GM21526 (cell line): Measurements from ENCODE around the gene EEPD1.

Source experiments
- ATAC-seq: cut with Tn5 transposase; IDR thresholded peaks from one replicate; pipeline ENCODE4 v1.9.1; 2021; ENCODE audit warnings: moderate library complexity; ENCODE audit not compliant: unreplicated experiment, low FRiP score

Gene EEPD1

GRCh38 chr7:36278069-36278619 is 125.1 kb downstream of the EEPD1 start:
- ATAC-seq = no peak

DNA sequence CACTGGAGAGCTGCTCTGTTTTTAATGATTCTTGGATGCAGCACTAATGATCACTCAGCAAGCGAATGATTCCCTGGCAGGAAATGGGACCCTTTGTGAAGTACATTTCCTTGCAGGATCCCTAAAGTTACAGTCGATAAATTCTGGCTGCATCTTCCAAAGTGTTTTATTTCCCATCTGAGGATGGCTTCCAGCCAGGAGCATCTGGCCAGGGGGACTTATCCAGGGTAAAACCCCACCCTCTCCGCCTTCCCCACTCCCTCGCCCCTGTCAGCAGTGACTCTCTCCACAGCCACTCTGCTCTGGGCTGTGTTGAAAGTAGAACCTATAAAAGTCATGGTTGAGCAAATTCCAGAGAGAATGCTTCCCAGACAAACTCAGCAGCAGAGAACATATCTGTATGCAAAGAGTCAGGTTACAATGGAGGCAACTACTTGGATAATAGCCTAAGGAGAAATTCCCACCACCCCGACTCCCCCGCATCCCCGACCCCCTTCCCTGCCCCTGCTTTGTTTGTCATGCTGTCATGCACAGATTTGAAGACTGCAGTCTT is 125.6 kb downstream of the EEPD1 start:
- no peak for ATAC-seq

DNA sequence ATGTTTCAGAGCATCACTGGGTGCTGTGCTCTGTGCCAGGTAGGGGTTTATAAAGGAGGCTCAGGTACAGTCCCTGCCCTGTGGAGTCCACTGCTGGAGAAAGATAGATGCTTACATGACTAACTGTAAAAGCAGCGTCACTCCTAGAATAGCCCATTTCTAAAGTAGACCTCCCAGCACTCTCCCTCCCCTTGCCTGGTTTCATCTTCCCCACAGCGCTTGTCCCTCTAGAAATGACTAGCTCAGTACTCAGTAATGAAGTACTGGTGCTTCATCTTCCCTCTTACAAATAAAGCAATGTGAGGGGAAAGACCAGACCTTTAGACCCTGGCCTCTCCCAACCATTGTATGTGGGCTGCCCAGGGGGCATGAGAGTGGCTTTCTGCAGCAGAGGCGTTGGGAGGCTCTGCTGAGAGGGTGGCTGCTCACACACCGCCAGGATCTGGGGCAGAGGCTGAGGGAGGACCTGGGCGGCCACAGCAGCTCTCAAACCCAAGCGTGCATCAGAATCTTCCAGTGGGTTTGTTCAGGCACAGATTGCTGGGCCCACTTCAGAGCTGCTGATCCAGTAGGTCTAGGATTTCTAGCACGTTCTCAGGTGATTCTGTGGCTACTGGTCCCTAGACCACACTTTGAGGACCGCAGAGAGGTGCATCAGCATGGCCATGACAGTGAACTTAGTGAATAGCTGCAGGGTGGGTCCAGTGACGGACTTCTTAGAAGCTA is 126.3 kb downstream of the EEPD1 start:
- ATAC-seq = peak; percentile 82

- no peak for ATAC-seq
Measured at GRCh38 chr7:36279926-36280315, 126.9 kb downstream of the EEPD1 start.

- ATAC-seq = no peak
Measured at GRCh38 chr7:36280840-36281812, 128.1 kb downstream of the EEPD1 start.

DNA sequence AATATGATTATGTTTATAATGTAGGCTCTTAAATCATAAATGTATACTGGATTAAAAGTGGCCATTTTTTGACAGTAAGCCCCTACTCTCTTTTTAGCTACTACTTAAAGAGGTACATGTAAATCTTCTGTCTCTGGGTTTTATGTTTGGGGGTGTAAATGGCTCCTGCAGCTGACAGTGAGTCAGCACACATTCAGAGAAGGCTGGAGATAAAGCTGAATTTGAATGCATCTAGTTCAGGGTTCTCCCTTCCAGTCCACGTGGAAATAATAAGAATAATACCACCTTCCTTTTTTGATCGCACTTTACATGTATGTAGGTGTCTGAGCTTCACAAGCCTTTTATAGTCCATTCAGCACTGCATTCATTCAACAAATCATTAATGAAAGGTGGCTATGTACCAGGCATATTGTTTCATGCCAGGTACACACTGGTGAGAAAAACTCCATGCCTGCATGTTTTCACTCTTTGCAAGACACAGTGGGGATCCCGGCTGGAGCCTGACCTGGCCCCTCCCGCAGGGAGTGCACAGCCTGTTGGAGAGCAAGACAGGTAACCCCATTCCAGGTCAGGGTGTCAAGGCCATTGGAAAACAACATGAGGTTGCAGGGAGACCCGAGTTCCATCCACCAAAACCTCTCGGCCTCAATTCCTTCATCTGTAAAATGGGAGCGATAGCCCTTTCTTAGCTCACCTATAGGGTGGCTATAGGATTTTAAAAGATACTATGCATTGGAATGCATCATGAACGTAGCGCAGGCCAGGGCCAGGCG is 129.1 kb downstream of the EEPD1 start:
- ATAC-seq = no peak

GRCh38 chr7:36283181-36283580 is 130.1 kb downstream of the EEPD1 start:
- no peak for ATAC-seq

- no peak for ATAC-seq
Measured at GRCh38 chr7:36283711-36284130, 130.7 kb downstream of the EEPD1 start.

GRCh38 chr7:36284456-36285090 is 131.5 kb downstream of the EEPD1 start:
- ATAC-seq = no peak

DNA sequence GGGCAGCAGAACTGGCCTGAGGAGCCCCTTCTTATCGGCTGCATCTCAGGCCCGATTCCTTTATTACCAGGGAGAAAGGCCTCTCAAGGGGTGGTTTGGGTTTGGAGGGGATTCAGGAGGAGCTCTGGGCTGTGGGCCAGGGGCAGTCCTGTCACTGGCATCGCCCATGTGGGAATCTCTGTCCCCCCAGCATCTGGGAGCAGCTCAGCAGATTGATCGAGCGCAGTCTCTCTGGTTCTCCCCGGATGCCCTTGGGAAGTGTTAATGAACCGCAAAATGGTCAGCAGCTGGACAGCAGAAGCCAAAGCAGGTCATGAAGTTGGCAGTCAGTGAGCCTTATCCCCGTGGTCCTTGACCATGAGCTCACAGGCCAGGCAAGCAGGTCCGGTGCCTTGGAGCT is 132.2 kb downstream of the EEPD1 start:
- no peak for ATAC-seq

DNA sequence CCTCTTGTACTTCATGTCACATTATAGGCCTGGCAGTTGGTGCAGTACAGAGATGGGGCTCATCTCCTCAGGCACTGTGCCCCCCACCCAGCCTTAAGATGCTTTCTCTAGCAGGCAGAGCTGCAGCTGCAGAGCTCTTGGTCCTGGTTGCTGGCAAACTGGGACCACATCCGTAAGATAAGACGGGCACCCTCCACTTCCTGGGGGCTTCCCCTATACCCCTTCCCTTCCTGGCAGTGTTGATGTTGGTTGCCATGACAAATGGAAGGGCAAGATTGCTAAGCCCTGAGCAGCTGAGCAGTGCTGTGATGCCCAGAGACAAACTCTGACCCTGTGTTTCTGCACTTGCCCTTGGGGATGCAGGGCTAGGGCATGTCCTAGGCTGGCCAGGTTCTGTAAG is 133.2 kb downstream of the EEPD1 start:
- no peak for ATAC-seq

- ATAC-seq = no peak
Measured at GRCh38 chr7:36286688-36287087, 133.6 kb downstream of the EEPD1 start.

DNA sequence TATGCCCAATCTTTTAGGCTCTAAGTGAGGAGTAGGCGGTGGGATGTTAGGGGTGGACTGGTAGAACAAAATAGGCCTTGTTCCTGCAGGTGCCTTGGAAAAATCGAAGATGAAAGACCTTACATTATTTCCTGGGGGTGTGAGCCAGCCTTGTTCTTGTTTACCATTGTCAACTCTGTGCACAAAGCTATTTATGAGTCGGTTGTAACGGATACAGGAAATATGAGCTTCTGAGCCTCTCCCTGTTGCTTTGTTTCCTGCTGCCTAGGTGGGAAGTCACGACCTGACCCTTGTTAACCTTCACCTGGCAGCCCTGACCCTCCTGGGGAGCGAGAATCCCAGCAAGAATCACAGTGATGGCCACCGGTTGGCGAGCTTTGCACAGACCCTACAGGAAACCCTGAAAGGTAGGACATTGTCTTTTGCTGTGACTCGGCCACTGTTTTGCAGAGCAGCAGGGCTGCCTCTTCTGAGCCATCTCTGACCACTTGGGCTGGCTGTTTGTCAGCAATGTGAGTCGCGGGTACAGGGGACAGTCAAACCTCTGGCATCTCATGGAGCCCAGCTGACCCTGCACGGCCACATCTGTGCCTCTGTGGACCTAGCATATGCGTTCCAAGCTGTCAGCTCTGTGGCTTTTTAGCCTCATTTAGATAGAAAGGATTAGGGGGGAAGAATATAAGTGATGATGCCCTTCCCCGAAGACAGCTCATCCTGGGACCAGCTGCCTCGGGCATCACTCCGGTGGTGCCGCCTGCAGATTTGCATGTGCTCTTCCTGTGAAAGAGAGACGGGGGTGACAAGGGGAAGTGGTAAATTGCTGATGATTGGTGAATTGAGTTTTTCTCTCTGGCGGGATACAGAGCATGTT is 134.6 kb downstream of the EEPD1 start:
- peak; percentile 41 for ATAC-seq

DNA sequence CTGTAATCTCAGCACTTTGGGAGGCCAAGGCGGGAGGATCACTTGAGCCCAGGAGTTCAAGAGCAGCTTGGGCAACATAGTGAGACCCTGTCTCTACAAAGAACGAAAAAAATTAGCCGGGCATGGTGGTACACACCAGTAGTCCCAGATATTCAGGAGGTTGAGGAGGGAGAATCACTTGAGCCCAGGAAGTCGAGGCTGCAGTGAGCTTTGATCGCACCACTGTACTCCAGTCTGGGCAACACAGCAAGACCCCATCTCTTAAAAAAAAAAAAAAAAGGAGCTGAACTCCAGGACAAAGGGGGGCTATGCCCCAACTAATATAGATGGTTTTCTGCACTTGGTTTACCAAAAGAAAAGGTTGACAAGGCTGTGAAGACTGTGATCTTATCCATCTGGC is 135.4 kb downstream of the EEPD1 start:
- no peak for ATAC-seq

GRCh38 chr7:36289833-36290661 is 137.0 kb downstream of the EEPD1 start:
- no peak for ATAC-seq

DNA sequence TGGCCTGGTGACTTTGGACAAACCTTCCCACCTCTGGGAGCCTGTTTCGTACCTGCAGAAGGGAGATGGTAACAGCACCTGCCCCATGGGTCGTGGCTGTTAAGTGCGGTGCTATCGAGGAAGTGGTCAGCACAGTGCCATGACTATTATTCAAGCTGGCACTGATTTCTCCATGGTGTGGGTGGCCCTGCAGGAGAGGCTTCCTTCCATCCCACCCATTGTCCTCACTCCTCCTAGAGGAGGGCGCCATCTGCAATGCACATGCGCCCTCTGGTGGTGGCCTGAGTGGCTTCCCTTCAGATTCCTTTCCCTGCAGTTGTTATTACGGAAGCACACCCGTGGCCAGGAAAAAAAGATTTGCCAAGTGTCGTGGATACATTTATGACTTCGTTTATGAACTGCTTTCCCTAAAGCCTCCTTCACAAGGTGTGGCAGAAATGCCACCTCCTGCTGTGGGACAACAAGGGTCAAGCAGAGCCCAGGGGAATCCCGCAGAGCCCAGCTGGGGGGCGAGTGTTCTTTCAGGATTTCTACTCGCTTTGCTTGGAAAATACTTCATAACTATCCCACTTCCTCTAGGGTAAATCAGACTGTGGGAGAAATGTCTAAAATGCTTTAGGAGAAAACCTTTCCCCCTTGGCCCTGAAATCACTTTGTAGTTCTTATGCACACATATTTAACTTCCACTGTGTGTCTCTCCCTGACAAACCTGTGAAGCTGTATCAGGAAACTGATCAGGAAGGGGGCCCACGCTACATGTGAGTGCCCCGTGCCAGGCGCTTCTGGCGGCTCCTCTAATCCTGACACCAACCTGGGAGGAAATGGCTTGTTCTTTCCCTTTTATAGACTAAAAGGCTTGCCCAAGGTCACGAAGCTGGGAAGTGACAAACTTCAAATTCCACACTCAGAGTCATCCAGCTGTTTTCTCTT is 138.6 kb downstream of the EEPD1 start:
- ATAC-seq = no peak

- ATAC-seq = no peak
Measured at GRCh38 chr7:36295090-36295489, 142.0 kb downstream of the EEPD1 start.
